SK-N-SH treated with all-trans-retinoic acid at 6 μM for 48 hours (cell line): ENCODE measurements around the gene WSCD2.

ENCODE experiments used
- GLIS3 ChIP-seq: fragments of 250-450 bp; sonication (Bioruptor Pico); IDR thresholded peaks from 2 replicates; pipeline ENCODE4 v1.5.0; 2020; ENCODE audit warnings: mild to moderate bottlenecking, moderate library complexity
- ZFP30 ChIP-seq: fragments of 450-650 bp; formaldehyde crosslinking; IDR thresholded peaks from 2 replicates; pipeline ENCODE4 v1.5.0; 2022; ENCODE audit warnings: mild to moderate bottlenecking, moderate library complexity

- no peak for TF ChIP-seq ZFP30 (CRISPR knock-in tag)
- TF ChIP-seq GLIS3 (CRISPR knock-in tag) = no peak
Measured at GRCh38 chr12:108240928-108241327, 111.8 kb downstream of the WSCD2 start.
